Daoy (cell line): Measurements from ENCODE around the gene ARL15. TPM values are rescaled to one million over a fixed set of nuclear protein-coding genes. Genes with fewer than 3 reads are reported as not detected.

Experiments used
- DNase-seq: peaks from one replicate; pipeline ENCODE4 v3.0.0-alpha.2; 2015; ENCODE audit warnings: low read depth
- total RNA-seq: library from RNA; depleted of rRNA; stranded (reverse); fragments of >200 nt; shearing (Covaris generic); gene quantifications from 2 replicates; pipeline ENCODE4 v1.2.3, GENCODE V29; 2014

The ARL15 gene
- total RNA-seq, 1 experiment from 2014 or later, result 5.9 TPM

DNA sequence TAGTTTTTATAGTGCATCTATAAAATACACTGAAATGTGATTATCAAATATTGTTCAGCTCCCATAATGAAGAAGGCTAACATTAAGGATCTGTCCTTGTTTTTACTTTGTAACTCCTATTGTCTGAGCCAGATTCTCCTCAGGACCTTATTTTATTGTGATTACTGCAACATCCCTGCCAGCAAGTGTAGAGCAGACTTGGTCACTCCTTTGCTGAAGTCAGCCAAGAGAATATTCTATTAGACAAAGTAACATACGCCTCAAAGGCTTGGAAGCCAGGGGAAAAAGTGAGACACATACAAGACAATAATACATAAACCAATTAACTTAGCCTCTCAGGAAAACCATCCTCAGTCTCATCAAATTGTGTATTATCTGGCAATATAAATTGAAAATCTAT is 269.6 kb downstream of the ARL15 start:
- no peak for DNase-seq

DNA sequence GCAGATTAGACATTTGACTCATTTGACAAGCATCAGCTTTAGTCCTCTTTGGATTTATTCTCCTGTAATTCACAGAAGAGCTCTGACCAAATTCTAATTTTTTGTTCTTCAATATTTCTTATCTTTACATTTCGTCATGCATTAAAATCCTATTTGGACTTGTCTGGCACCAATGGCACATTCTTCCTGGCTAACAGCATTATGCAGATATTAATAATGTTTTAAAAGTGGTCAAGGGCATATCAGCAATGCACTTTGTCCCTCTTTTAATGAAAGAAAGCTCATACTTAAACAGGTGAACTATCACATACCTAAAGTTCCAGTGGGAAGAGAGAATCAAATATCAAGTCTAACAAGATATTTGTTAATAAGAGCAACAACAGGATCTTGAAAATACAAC is 270.4 kb downstream of the ARL15 start:
- no peak for DNase-seq

DNA sequence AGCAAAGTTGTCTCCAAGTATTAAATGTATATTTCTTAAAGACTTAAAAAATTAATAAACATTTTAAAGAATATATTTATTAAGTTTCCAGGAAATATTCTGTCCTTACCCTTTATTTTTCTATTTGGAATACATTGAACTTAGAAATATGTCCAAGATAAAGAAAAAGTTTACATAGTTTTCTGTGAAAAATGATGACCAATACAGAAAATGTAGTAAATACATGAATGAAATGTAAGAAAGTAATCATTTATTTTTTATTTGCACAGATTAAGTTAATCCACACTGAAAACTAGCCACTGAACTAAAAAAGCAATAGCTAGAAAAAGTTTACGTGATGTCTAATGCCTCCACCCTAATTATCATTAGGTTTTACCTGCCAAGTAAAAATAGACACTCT is 273.2 kb downstream of the ARL15 start:
- no peak for DNase-seq

DNA sequence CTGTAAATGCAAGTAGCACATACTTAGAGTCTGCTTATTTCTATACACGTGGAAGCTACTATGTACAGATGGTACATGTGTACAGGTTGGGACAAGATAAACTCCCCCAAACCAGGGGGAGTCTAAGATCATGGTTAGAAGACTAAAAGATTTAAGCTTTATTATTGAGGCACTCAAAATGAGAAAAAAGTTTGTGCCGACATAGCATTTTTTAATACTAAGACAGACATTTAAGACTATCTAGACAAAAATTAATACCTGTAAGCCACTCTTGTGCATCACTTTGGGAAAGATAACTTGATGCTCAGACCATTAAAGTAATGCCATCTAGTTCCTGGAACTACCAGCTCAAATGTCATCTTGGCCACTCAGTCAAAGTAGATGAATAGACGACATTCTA is 279.4 kb downstream of the ARL15 start:
- no peak for DNase-seq

DNA sequence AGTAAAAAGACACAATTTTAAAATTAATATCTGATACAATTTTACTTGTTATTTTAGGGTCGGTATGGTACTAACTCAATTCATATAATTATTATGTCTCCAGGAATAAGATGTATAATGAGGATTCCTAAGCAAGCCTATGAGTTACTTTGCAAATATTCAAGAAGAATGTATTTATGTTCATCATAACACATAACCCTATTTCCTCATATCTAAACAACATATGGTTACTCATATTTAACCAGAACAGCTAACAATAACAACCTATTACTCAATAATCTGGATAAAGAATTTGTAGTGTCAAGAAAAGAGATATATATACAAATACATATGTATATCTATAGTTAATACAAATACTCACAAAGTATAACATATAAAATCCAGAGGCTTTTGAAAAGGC is 285.9 kb downstream of the ARL15 start:
- no peak for DNase-seq

DNA sequence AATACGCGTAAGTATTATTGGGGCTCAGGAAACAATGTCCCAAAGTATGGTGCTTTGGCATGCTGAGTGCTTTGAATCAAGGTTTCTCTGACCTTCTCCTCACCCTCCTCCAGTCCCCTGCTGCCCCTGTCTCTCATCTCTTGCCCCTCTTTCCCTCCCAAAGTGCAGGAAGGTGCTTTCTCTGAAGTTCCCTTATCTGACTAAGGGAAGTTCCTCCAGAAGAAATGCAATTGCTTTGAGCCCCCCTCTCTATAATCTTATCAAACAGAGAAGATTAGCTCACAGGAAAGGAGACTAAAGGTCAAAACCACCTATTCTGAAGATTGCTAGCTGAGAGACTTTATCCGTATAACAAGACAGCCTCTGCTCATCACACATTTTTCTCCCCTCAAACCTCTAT is 288.1 kb downstream of the ARL15 start:
- no peak for DNase-seq

DNA sequence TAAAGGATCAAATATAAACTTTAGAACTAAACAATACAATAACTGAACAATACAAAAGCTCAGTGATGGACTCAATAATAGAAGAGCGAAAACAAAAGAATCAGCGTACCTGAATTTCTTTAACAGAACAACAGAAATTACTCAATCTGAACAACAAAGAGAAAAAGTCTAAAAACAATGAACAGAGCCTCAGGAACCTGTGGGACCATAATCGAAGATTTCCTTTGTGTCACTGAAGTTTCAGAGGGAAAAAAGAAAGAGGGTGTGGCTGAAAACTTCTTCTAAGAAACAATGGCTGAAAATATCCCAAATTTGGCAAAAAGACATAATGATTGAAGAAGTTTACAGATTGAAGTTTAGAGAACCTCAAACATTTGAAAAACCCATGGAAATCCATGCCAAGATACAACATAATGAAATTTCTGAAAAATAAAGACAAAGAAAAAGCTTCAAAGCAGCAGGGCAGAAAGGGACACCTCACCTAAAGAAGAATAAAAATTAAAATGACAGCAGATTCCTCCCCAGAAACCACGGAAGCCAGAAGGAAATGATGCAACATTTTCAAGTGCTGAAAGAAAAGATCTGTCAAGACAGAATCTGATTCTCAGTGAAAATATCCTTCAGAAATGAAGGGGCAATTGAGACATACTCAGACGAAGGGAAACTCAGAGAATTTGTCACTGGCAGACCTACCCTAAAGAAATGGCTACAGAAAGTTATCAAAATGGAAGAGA is 288.8 kb downstream of the ARL15 start:
- peak; percentile 2 for DNase-seq

DNA sequence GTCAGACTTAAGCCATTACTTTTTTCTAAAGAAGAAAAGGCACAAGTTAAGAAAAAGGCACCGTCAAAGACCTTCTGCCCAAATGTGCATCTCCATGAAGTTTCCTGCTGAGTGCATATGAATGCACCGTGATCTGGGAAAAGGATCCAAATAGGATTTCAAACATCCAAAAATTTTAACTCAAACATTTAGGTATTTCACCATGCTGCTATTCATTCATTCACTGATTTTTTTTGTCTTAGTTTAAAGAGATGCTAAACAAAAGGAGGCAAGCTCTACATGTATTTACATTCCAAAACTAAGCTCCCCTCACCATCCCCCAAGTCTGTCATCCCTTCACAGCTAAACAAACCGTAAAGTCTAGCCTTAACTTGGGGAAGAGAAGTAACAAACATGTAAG is 291.9 kb downstream of the ARL15 start:
- DNase-seq, result no peak

DNA sequence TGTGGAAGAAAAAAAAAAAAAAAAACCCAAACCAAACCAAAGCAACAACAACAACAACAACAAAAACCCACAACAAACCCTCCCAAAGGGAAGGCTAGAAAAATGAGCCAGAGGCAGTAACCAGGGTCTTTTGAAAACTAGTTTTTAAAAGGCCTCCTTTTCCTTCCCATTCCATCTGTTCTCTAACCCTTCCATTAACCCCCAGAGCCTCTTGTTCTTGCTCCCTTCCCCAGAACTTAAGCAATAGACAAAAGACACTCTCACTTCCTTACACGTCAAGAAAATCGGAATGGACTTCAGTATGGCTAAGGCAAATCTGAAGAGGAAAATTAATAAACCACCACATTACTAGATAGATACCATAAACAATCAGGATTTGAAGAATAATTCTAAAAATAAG is 292.8 kb downstream of the ARL15 start:
- no peak for DNase-seq

DNA sequence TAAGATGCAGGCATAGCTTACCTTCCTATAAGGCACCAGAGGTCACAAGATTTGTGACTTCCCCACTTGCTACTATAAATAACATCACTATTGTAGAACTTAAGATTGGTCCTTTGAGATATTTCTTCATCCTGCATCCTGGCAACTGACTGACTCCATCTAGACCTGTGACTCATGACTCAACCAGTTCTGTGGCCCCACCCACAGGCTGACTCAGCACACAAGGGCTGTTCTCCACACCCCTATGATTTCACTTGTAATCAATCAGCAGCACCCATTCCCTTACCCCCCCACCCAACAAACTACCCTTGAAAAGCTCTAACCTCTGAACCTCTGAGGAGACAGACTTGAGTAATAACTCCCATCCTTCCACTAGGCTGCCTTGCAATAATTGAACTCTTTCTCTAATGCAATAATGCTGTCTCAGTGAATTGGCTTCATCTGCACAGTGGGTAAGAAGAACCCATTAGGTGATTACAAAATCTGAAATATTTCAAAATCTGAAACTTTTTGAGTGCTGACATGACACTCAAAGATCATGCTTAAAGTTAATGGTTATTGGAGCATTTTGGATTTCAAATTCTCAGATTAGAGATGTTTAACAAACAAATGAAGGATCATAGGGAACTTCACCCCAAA is 296.7 kb downstream of the ARL15 start:
- peak; percentile 68 for DNase-seq

DNA sequence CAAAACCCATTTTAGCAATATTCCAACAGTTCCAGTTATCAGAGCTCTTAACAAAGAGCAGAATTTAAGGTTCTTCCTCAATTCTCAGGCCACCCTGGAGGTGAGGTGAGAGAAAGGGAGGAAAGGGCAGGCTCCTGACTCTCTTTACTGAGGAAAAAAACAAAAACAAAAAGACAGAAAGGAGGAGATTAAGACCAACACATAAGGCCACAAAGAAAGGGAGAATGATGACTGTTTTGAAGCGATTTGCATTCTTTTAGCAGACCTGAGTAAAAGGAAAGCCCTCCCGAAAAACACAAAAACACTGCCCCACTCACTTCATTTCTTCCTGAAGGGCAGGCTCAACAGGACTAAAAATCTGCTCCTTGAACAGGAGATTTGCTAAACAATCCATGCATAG is 300.5 kb downstream of the ARL15 start:
- no peak for DNase-seq

DNA sequence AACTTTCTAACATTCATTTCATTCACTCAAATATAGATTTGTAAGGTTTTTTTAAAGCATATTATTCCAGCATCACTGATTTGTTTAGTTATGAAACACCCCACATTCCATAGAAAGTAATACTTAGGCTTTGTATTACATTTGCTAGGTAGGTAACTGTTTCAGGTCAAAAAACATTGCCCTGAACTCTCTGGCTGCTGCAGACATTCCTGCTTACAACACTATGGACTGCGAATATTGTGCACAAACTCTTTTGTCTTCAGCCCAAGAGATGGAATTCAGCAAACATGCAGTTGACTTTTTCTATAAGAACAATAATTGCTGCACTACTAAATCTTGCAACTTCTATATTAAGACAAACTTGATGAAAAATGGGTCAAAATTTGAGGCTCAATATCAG is 301.0 kb downstream of the ARL15 start:
- DNase-seq, result no peak

DNA sequence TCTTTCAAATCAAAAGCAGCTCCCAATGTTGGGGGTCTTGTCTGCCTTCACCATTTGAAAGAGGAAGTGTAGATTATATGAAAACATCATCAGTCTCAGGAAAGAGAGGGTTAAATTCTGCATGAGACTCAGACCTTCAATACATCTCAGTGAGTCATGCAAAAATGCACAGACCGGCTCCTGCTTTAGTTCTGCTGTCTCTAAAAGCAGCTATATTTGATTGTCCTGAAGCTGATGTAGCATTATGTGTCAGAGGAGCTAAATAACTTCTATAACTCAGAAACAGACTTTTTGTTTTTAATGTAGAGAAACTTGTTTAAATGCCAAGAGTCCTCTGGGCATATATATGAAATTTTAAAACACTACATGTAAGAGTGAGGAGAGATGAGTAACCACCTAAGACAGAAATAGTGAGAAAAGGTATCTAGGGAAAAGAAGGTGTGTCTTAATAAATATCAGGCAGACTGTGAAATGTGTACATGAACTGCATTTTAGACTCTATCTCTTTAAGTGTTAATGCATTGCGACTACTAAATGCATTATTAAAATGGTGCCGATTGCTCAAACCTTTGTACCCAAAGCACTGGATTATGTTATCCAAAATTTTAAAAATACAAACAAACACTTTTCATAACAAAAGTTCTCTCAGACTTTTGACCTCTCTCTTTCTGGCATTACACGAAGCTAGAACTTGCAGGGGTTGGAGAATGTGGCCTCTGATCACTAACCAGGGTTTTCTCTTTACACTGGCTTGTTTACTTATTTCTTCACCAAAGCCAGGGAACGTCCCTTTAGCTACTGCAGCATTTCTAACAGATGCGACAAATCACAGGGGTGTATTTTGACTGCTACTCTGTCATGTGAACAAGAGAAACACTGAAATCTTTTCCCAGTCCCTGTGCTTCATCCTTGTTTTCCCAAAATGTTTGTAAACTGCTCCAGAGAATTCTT is 302.3 kb downstream of the ARL15 start:
- DNase-seq, result no peak

DNA sequence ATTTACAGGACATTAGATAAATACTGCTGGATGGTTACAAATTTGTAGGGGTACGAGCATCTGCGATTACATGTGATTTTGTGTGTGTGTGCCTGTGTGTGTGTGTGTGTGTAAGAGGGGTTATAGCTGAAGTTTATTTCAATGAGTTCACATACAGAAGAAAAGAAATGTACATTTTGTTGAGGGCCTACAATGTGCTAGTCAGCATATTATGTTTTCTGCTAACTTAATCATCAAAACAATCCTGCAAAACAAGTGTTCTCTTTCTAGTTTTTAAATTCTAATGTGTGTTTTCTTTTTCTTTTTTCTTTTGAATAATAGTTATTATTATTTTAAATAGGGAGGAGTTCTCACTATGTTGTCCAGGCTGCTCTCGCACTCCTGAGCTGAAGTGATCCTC is 305.7 kb downstream of the ARL15 start:
- no peak for DNase-seq

DNA sequence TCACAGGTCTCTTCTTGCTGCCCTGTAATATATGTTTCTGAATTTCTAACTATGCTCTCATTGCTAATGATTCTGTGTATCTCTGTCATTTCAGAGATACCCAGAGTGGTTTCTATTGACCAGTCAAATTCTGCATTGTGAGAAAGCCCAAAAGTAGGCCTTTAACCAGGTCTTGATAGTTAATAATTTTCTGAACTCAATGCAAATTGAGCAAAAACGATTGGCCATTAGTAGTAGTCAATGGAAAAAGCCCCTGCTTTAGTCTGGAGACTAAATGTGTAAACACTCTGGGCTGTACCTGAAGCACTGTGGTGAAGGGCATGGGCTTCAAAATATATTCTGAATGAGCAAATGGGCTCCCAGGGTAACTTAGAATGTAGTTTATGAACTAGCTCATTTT is 307.6 kb downstream of the ARL15 start:
- no peak for DNase-seq

DNA sequence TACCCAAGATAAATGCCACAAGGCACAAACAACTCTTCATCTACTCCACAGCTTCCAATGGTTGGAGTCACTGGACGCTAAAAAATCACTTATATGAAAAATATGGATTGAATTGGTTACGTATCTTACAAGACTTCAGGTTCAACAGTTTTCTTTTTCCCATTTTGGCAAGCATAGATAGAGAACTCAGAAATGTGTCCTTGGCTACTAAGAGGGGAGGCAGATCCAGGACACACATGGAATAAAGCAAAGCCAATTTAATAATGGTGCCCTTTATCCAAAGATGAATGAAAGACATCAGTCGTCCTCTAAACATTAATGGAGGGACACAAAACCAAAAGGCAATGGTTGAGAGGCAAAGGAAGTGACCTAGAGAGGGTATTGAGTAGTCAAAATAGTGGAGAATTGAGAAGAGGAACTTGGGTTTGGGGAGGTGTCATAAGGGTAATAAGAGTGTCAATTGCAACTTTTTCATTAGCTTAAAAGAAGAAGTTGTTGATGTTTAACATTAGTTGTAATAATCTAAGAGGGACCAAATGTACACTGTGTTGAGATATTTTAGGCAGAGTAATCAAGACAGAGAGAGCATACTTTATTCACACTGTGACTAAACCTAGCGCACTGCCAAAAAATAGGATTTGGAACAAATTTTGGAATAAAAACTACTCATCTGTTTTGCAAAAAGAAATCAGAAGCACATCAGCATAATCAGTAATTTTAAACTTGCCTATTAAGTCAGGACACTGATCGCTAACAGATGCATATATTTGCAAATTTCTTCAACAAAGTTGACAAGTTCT is 308.2 kb downstream of the ARL15 start:
- no peak for DNase-seq

DNA sequence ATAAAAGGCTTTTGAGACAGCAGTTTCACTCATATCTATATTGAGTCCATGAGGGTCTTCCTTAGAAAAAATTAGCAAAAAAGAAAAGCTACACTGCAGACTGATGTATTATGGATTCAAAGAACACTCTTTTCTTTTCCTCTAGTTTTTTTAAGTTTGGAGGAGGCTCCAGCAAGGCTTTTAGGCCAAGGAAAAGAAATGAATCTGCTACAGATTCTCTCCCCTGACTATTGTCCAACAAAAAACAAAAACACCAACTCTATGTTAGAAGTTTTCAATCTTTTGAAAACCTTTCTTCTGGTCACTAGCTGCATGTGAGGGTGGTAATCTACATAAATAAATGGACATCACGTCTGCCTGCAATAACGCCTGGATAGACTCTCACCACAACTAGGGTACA is 310.4 kb downstream of the ARL15 start:
- no peak for DNase-seq

DNA sequence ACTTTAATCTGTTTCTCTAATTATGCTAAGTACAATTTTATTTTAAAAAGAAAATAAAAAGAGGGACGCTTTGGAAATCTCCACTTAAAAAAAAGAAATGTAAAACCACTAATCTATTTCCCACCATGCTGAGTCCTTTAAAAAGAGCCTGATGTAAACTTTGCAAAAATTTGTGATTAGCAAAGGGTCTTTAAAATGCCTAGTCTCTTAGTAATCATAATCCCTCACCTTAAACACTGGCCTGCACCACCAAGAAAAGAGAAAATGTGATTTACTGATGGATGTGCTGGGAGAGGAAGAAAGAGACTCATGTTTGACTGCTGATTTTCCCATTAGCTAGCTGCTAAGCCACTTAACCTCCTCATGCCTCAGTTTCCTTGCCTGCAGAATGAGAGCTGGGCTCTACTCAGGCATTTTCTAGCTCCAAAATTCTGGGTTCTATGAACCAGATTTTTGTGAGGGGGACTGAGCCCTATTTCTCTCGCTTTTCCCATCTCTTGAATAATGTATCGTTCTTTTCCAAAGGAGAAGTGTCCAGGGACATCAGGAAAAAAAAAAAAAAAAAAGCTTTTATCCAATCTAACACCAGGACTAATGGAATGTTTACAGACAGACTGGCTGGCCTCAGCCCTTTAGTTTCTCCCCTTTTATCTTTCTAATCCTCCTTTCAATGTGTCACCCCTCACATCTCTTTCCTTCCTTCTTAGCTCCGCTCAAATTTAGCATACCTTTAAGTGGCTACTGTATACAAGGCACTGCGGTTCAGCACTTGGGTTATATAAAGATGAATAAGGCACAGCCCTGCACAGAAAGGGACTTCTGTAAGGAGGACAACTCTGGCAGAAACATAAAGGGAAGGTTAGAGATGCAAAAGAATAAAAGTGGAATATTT is 312.4 kb downstream of the ARL15 start:
- DNase-seq, result no peak

DNA sequence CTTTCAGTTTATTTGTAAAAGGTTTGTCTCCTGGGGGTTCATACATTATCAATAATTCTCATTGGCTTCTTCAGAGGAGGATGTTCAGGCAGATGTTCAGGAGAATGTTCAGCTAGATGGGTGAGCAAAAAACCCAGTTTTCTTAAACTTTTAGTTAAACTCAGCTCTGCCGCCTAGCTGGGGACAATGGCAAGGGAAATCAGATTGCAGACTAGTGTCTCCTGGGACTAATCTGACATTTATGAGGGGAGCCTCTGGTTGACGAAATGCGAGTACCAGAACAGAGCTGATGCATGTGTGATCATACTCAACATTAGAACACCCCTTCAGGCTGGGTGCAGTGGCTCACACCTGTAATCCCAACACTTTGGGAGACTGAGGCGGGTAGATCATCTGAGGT is 314.4 kb downstream of the ARL15 start:
- DNase-seq, result no peak

DNA sequence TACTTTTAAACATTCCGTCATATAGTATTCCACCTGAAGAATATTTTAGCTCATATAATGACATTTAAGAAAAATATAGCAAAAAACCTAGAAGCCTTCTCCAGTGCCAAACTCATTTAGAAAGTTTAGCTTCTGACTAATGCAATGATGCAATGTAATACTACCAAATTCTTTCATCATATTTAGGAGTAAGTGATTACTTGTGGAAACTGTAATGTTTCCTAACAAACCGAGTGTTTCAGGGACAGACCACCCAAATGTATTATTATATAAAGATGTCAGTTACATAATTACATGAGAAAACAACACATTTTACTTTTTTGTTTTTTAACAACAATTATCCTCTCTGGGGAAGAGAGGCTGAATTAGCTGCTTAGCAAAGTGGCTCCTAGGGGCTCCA is 316.2 kb downstream of the ARL15 start:
- DNase-seq, result no peak

DNA sequence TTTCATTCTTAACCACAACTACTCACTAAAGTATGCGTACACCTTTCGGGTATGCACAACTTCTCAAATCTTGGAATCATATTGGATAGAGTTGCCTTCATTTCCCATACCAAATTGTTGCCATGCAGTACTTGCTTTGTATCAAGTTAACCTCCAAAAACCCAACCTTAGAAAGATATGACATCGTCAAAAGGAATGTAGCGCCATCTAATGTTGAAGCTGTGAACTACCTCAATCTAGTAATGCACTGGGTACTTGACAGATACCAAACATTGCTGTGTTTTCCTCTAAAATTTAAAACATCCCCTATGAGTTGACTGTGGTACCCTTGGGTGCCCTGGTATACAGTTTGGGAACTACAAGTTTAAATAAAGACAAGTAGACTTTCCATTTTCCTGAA is 318.4 kb downstream of the ARL15 start:
- DNase-seq, result peak; percentile 9
